GM18526 (cell line): ENCODE data around the gene ARHGEF10L.

ENCODE experiments used
- POLR2A ChIP-seq: IDR thresholded peaks from 3 replicates; pipeline ENCODE4 v1.6.1; 2011; ENCODE audit not compliant: insufficient read length; ENCODE audit errors: extremely low read depth

Gene ARHGEF10L

DNA sequence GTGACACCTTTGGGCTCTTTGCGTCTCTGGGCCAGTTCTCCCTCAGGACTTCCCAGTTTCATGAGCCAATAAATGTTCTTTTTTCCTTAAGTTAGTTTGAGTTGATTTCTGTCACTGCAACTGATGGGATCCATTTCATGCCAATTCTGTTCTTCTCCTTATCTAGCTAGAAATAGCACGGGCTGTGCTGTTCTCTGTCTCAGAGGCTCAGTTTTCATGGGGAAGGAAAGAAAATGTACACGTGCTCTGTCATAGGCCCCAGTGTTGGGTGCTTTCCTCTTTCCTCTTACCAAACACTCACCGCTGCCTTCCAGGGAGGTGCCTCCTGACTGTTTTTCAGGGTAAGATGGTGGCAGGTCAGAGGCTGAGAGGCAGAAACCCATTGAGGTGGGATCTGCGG lies 172.4 kb downstream of the ARHGEF10L start:
- TF ChIP-seq POLR2A = no peak

DNA sequence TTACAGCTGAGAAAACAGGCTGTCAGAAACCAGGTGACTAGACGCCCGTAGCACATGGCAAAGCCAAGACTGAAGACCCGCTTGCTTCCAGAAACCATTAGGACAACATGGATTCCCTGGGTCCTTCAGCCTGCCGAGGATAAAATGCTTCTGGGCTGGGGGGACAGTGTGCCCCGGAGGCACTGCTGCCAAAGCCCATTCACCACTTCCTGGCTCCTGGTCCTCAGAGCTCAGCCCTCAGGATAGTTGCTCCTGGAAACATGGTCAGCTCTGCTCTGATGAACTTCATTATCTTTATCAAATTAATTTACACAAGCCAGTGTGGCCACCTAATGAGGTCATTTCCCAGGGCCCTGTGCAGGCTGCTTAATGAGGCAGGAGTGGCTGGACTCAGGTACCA lies 174.5 kb downstream of the ARHGEF10L start:
- no peak for TF ChIP-seq POLR2A

DNA sequence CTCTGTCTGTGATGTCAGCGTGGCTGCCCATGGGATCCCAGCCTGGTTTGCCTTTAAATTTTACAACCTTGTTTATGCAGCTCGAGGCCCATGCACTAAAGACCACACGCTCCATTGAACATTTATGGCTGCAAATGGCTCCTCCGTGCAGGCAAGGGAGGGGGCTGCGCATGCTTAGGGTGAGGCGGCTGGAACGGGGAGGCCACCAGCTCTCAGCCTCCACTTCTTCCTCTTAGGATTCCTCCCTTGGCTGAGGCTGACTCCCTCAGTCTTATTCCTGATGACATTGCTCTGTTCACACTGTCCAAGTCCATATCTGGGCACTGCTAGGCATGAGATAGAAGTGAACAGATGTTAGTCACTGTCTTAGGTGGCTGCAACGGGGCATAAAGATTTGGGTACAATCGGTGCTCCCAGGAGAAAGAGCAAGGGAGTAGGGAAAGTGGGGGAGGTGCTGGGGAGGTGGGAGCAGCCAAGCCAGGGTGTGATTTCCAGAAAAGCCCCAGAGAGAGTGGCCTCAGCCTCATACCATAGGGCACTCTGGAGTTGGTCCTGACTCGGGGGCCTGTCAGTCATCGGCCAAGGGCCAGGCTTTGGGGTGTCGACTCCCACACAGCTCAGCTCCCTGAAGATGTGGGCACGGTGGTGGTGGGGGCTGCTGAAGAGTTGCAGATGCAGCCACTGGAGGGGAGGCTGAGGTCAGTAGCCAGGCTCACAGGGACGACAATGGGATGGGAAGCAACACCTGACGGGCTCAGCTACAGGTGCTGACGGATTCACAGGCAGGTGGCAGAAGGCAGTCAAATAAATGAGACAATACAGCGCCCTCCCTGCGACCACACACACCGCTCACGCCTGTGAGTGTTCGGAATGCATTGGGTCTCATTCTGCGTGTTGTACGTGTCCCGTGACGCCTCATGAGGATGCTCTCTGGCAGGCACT lies 178.4 kb downstream of the ARHGEF10L start:
- no peak for TF ChIP-seq POLR2A

DNA sequence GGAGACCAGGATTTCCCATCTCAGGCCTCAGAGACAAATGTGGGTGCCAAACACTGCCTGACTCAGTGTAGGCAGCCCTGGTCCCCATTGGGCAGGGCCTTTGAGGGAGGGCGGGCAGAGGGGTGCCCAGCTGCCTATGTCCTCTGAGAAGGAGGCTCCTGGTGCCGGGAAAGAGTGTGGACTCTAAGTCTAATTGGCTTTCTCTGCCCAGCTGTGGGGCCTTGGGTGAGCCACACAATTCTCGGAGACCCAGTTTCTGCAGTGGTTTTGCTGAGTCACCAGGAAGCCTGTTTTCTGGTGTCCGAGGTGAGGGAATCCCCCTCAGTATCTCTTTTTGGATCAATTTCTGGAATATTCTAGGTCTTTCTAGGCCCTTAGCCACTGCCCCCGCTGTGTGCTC lies 180.4 kb downstream of the ARHGEF10L start:
- no peak for TF ChIP-seq POLR2A

DNA sequence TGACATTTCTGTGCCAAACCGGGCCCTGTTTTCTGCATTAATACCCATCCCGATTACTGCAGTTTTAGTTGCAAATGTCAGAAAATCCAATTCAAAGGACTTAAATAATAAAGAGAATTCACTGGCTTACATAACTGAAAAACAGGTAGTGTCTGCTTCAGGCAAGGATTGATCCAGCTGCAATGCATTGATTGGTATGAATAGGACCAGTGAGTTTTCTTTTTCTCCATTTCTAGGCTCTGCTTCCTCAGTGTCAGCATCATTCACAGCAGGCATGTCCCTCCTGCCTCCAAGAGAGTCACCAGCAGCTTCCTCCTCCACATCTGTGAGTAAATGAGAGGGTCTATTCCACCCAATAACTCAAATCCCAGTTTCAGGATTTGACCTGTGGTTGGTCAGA lies 181.9 kb downstream of the ARHGEF10L start:
- no peak for TF ChIP-seq POLR2A

DNA sequence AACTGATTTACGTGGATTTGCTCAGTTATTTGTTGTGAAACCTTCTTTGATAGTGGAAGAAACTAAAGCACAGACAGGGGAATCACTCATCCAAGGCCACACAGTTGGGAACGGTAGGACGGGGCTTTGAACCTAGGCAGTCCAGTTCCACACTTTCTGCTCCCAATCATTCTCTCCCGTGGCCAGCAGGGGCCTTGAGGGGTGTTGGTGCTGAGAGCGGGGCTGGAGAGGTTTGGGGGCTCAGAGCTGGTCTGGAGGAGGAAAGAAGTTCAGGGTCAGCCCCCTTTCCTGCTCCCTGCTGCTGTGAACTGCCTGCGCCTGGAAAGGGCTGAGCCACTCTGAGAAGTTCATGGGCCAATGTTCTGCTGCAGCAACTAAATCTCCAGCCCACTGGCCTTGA lies 184.2 kb downstream of the ARHGEF10L start:
- no peak for TF ChIP-seq POLR2A

DNA sequence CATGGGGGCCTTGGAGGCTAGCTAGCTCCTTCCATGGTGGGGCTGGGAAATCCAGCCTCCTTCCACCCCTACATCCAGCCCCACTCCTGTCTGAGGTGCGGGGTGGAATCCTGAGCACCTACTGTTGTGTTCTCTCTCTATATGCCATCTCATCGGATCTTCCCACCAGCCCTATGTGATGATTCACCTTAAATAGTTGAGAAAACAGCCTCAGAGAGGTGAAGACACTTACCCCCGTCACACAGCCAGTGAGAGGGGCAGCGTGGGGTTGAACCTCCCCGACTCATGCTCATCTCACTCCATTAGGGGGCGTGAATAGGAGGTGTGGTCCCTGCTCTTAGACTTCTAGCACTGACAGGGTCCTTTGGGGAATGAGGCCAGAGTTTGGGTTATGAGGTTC lies 184.7 kb downstream of the ARHGEF10L start:
- no peak for TF ChIP-seq POLR2A

DNA sequence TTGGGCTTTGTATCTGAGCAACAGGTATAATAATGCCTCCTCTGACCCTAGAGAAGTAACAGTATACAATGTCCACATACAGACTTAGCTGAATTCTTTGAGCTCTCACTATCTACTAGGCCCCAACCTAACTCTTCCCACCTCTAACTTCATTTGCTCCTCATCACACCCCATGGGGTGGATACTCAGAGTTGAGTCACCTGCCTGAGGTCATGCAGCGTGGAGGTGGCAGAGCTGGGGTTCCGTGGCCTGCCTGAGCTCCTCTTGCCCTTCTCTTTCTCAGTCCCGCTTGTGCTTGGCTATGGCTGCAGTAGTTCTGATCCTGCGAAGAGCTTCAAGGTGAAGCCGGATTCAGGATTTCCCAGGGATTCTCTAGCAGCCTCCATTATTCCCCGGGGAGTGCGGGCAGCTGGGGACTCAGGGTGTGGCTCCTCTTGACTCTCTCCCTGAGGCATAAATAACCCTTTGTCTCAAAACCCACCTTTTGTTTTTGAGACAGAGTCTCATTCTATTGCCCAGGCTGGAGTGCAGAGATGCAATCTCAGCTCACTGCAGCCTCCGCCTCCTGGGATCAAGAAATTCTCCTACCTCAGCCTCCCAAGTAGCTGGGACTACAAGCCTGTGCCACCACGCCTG lies 185.7 kb downstream of the ARHGEF10L start:
- TF ChIP-seq POLR2A = no peak

DNA sequence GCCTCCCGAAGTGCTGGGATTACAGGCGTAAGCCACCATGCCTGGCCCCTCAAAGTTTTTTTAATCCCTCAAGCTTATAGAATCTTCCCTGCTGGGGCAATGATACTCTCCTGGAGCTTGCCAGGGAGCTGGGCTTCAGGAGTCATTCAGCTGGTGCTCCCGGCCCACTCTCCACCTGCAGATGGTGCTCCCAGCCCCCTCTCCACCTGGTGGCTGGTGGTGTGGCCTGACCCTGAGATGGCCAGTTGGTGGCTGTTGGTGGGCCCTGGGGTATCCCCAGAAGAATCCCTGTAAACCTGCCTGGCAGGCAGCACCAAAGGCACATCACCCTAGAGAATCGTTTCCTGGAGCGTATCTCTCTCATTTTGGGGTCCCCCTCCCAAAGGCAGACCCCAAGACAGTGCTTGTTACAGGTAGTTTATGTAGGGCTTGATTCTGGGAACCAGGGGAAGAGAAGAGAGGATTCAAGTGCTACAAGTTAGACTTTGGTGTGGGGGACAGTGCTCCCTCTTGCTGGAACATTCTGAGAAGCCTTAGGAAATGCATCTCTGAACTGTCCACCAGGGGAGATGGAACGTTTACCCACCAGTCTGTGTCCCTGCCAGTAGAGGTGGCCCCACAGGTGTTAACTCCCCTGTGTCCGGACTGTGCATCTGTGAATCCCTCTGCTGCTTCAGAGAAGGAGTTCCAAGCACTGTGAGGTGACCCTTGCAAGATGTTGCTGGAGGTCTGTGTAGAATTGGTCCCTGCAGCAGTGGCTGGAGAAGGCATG lies 186.5 kb downstream of the ARHGEF10L start:
- TF ChIP-seq POLR2A = no peak

DNA sequence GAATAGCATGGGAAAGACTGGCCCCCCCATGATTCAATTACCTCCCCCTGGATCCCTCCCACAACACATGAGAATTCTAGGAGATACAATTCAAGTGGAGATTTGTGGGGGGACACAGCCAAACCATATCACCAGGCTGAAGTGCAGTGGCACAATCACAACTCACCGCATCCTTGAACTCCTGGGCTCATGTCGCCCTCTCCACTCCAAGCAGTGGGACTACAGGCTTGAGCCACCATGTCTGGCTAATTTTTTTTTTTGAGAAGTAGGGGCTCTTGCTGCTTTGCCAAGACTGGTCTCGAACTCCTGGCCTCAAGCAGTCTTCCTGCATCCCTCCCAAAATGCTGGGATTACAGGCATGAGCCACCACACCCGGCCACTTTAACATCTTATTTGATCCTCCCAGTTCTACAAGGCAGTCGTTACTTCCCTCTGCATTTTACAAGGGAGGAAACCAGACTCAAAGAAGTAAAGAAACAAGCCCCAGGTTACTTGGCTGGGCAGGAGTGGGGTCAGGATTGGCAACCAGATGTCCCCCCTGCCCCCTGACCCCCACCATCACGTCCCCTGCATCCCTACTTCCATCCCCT lies 188.7 kb downstream of the ARHGEF10L start:
- TF ChIP-seq POLR2A = no peak

DNA sequence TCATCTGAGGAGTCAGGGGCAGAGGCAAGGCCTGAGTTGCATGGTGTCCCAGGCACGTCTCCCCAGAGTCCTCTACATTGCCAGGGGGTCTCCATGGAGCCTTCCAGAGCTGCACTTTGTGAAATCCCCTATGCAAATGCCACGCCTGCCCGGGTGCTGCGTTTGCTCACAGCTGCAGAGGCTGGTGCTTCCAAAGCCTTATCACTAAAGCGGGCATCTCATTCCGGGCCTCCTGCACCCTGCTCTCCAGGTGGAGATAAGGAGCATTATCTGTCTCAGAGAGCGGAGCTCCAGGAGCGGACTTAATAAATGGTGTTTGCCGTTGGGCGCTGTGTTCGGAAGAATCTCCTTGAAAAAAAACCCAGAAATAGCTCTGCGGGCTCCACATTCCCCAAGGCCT lies 189.8 kb downstream of the ARHGEF10L start:
- no peak for TF ChIP-seq POLR2A

DNA sequence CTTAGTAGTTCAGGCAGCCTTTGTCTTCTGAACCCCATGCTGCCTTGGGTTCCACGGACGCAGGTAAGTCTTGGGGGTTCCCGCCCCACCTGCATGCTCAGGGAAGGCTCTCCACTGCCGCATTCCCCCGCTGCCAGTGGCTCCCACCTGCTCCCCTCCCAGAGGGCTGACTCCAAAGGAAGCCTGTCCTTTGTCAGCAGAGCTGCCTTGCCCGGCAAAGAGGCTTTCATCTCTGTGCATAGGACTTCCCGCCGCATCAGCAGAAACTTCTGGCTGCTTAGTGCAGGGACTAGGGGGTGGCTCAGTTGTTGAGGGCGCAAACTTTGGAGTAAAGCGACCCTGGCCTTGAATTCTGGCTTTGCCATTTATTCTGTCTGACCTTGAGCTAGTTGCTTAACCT lies 190.4 kb downstream of the ARHGEF10L start:
- TF ChIP-seq POLR2A = no peak

DNA sequence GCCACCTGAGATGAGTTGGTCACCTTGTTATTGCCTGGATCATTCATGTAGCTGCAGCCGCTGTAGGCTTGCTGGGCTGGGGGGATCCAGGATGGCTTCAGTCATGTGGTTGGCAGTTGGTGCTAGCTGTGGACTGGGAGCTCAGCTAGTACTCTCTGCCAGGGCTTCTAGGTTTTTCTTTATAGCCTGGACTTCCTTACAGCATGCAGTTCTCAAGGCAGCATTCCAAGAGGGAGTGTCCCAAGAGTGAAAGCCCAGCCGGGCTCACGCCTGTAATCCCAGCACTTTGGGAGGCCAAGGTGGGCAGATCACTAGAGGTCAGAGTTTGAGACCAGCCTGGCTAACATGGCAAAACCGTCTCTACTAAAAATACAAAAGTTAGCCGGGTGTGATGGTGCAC lies 192.0 kb downstream of the ARHGEF10L start:
- no peak for TF ChIP-seq POLR2A

DNA sequence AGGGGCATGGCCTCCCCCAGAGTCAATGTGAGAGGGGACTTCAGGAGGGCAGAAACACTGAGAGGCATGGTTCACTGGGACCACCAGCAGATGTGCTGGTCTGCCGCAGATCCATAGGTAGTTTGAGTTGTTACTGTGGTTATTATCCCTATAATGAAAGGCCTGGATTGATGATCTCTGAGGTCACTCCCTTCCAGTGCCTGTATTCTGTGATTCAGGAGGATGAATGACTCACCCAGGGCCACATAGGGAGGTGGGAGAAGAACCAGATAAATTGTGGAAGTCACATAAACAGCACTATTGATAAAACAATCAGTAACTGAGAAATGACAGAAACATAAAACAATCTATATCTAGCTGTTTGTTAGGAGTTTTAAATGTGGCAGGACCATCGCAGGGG lies 193.0 kb downstream of the ARHGEF10L start:
- no peak for TF ChIP-seq POLR2A

DNA sequence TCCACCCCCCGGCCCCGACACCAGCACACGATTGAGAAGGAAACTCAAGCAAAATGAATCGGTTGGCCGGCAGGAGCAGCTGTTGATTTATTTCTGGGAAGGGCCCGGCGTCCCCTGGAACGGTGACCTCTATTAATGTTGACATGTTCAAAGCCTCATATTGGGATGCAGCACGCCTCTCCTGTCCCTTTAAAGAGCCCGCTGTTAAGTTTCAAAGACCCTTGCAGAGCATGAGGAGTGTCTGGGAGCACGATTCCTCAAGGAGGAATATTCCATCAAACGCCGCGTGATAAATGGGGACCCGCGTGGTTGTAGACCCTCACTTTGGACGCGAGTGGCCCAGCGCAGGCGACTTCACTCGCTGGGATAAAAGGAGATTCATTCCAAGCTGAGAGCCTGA lies 194.2 kb downstream of the ARHGEF10L start:
- no peak for TF ChIP-seq POLR2A
